ENCODE measurements around the gene KCNK6.

KCNK6 gene

DNA sequence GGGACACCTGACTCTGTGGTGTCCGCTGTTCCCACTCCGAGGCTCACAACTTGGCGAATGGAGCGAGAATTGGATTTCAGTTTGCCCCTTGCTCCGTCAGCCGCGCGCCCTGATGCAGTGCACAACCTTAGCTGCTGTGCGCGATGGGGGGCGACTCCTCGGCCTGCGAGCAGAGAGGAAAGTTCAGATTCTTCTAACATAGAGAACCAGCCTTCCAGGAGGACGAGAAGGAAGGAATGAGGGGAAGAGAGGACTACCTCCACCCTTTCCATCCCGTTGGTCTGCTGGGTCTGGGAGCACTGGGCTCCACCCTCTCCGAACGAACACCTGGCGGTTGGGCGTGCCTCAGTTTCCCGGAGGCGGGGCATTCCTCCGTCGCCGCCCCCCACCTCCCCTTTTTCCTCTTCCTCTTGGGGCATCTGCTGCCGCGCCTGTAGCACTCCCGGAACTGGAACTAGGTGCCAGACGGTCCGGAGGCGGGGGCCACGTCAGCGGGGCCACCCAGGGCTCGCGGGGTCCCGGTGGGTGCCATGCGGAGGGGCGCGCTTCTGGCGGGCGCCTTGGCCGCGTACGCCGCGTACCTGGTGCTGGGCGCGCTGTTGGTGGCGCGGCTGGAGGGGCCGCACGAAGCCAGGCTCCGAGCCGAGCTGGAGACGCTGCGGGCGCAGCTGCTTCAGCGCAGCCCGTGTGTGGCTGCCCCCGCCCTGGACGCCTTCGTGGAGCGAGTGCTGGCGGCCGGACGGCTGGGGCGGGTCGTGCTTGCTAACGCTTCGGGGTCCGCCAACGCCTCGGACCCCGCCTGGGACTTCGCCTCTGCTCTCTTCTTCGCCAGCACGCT is at the start of gene KCNK6:
KCNK6 (plus strand) TSS at position 425 of the 838 bp plus-strand sequence; CDS start at position 531, 106 bp downstream.
- POLR2A ChIA-PET = interaction anchor here (0.5 to 1.6 kb wide), 3 partner anchors 17 to 607 kb away, joined by 3 to 8 read pairs (median 4); no protein-coding TSS in a partner anchor
- CTCF ChIA-PET = interaction anchor here (0.7 to 5.0 kb wide), 6 partner anchors 15 to 87 kb away, joined by 3 to 19 read pairs (median 4); partner anchors contain the start of gene CATSPERG
- H3K4me3 ChIP-seq (ENCODE audit: low read depth, low read length) = peak within 1 kb of the TSS; percentile 64
- no peak for DNase-seq (ENCODE audit: low read depth, low spot score)
- TF ChIP-seq, protein P1, sequence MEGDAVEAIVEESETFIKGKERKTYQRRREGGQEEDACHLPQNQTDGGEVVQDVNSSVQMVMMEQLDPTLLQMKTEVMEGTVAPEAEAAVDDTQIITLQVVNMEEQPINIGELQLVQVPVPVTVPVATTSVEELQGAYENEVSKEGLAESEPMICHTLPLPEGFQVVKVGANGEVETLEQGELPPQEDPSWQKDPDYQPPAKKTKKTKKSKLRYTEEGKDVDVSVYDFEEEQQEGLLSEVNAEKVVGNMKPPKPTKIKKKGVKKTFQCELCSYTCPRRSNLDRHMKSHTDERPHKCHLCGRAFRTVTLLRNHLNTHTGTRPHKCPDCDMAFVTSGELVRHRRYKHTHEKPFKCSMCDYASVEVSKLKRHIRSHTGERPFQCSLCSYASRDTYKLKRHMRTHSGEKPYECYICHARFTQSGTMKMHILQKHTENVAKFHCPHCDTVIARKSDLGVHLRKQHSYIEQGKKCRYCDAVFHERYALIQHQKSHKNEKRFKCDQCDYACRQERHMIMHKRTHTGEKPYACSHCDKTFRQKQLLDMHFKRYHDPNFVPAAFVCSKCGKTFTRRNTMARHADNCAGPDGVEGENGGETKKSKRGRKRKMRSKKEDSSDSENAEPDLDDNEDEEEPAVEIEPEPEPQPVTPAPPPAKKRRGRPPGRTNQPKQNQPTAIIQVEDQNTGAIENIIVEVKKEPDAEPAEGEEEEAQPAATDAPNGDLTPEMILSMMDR (IDR thresholded peaks at IDR 0.05; ENCODE audit: insufficient read depth, low read length, missing control alignments) = no peak

DNA sequence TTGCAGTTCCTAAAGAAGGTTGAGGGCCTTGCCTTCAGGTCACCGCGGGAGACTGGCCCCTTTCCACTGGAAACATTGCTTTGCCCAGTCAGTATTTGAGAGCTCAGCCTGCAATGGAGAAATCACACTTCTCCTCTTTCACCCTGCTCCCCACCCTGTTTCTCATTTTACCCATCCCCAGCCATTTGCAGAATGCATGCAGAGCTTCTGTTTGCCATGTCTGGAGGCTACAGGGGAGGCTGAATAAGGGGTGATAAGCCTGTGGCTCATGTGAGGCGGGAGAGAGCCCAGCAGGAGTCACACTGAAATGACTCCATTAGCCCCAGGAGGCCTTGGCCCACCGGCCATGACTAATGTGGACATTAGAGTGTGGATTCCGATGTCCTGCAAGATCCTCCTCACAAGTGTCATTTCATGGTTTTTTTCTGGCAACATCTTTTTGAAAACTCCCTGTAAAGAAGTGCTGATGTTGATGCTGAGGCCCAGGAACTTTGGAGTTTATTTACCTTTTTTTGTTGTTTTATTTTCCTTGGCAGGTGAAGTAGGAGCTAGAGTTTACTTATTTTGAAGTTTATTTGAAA is 49.0 kb upstream of the KCNK6 start:
- POLR2A ChIA-PET = no interaction called here
- no peak overlapping the region for H3K4me3 ChIP-seq (ENCODE audit: low read depth, low read length)
- DNase-seq (ENCODE audit: low read depth, low spot score) = no peak
- CTCF ChIA-PET = interaction anchor here (1.0 to 1.1 kb wide), 2 partner anchors 12 to 23 kb away, joined by 3 to 4 read pairs; no protein-coding TSS in a partner anchor
- TF ChIP-seq, protein P1 (IDR thresholded peaks at IDR 0.05; ENCODE audit: insufficient read depth, low read length, missing control alignments) = no peak

DNA sequence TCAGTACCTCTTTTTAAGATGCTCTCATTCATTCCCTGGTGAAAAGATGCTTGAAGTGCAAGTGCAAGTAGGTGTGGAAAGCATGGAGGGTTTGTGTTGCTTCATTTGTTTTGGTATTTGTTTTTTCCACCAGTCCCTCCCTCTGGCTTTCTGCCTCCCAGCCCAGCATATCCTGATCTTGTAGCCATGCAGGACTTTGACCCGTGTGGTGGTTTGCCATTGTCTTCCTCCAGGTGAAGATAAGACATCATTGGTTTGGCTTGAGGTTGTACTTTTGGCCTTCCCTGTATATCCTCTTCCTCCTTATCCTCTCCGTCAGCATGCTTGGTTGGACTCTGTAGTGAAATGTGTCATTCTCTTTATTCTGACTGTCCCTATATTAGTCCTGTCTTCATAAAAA is 46.1 kb upstream of the KCNK6 start:
- no peak overlapping the region for H3K4me3 ChIP-seq (ENCODE audit: low read depth, low read length)
- TF ChIP-seq, protein P1 (IDR thresholded peaks at IDR 0.05; ENCODE audit: insufficient read depth, low read length, missing control alignments) = no peak
- no peak for DNase-seq (ENCODE audit: low read depth, low spot score)
- CTCF ChIA-PET = interaction anchor here (1.4 to 2.8 kb wide), 2 partner anchors 8 to 29 kb away, joined by 3 to 10 read pairs; no protein-coding TSS in a partner anchor
- POLR2A ChIA-PET = no interaction called here

DNA sequence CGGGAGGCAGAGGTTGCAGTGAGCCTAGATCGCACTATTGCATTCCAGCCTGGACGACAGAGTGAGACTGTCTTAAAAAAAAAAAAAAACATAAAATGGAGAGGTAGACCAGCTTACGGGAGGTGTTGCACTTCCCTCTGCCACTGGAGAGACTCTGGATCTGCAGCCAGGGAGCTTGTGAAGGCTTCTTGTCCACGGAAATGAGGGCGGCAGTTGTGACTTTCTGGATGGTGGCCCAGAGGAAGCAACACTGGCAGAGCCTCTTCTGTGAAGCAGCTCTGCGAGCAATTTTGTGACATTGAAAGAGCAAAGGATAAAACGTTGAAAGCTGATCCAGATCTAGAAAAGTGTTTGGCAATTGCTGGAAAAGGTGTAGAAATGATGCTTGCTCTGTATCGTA is 44.9 kb upstream of the KCNK6 start:
- POLR2A ChIA-PET = no interaction called here
- no peak overlapping the region for H3K4me3 ChIP-seq (ENCODE audit: low read depth, low read length)
- TF ChIP-seq, protein P1 (IDR thresholded peaks at IDR 0.05; ENCODE audit: insufficient read depth, low read length, missing control alignments) = no peak
- CTCF ChIA-PET = interaction anchor here (0.8 to 2.8 kb wide), 3 partner anchors 9 to 31 kb away, joined by 3 to 10 read pairs (median 4); no protein-coding TSS in a partner anchor
- no peak for DNase-seq (ENCODE audit: low read depth, low spot score)

DNA sequence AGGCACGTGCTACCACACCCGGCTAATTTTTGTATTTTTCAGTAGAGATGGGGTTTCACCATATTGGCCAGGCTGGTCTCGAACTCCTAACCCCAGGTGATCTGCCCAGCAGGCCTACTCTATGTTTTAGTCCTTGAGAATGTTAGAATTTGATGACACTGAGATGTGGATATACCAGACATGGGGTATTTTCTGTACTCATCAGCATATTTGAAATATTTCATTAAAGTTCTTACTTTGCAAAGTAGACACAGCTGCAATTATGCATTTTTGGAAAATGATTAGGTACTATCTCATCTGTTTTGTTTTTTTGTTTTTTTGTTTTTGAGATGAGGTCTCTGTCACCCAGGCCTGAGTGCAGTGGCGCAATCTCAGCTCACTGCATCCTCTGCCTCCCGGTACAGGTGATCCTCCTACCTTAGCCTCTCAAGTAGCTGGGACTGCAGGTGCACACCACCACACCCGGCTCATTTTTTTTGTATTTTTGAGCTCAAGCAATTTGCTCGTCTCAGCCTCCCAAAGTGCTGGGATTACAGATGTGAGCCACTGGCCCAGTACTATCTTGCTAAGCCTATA is 42.6 kb upstream of the KCNK6 start:
- CTCF ChIA-PET = interaction anchor here (1.0 to 2.3 kb wide), 4 partner anchors 8 to 50 kb away, joined by 3 to 17 read pairs (median 5); no protein-coding TSS in a partner anchor
- TF ChIP-seq, protein P1 (IDR thresholded peaks at IDR 0.05; ENCODE audit: insufficient read depth, low read length, missing control alignments) = no peak
- H3K4me3 ChIP-seq (ENCODE audit: low read depth, low read length) = no peak overlapping the region
- DNase-seq (ENCODE audit: low read depth, low spot score) = no peak
- POLR2A ChIA-PET = no interaction called here

Measured in AG04449 (cell line).